Endothelial cell (in vitro differentiated cells): Measurements from ENCODE around the gene KCNK17. TPM values are rescaled to one million over a fixed set of nuclear protein-coding genes. Genes with fewer than 3 reads are reported as not detected.

Experiments used
- DNase-seq: peaks from one replicate; pipeline ENCODE4 v3.0.0; 2021; ENCODE audit warnings: low spot score
- H3K27ac Mint-ChIP-seq: one replicate; pipeline ENCODE4 v1.8.0; 2021; ENCODE audit warnings: mixed read lengths, inconsistent platforms; ENCODE audit not compliant: unreplicated experiment
- H3K27me3 Mint-ChIP-seq: one replicate; pipeline ENCODE4 v1.8.0; 2021; ENCODE audit warnings: mild to moderate bottlenecking, moderate library complexity, mixed read lengths, inconsistent platforms; ENCODE audit not compliant: unreplicated experiment
- H3K36me3 Mint-ChIP-seq: one replicate; pipeline ENCODE4 v1.8.0; 2021; ENCODE audit warnings: mild to moderate bottlenecking, low read depth, mixed read lengths, inconsistent platforms; ENCODE audit not compliant: unreplicated experiment
- H3K4me1 Mint-ChIP-seq: one replicate; pipeline ENCODE4 v1.8.0; 2021; ENCODE audit warnings: mild to moderate bottlenecking, mixed read lengths, inconsistent platforms; ENCODE audit not compliant: unreplicated experiment
- H3K4me3 Mint-ChIP-seq: one replicate; pipeline ENCODE4 v1.8.0; 2021; ENCODE audit warnings: mild to moderate bottlenecking, mixed read lengths, inconsistent platforms; ENCODE audit not compliant: unreplicated experiment
- H3K9me3 Mint-ChIP-seq: one replicate; pipeline ENCODE4 v1.8.0; 2021; ENCODE audit warnings: mixed read lengths, inconsistent platforms; ENCODE audit not compliant: unreplicated experiment
- CTCF ChIP-seq: fragments of 200-600 bp; sonication (generic); IDR thresholded peaks from one replicate; pipeline ENCODE4 v1.5.0; 2021; ENCODE audit warnings: antibody characterized with exemption; ENCODE audit not compliant: unreplicated experiment
- total RNA-seq: library from RNA; stranded (reverse); fragmentation: NEBNext Ultra II Directional; extraction: Animal tissue kit (Norgen Biotek cat#: 25700); gene quantifications from one replicate; pipeline ENCODE4 v1.2.1, GENCODE V29; 2021; ENCODE audit not compliant: unreplicated experiment

The KCNK17 gene
- total RNA-seq, 1 donor from 2014 or later: 180 TPM

GRCh38 chr6:39342692-39343395, 28.6 kb upstream of the KCNK17 start:
- no peak for DNase-seq
- no peak for TF ChIP-seq CTCF
- peaks cover 7% of the 10 kb centered on the region for H3K36me3 Mint-ChIP-seq
- no peaks in the 10 kb centered on the region for H3K9me3 Mint-ChIP-seq
- peak overlapping the region; percentile 85 for H3K27ac Mint-ChIP-seq
- peaks cover 8% of the 10 kb centered on the region for H3K27me3 Mint-ChIP-seq
- H3K4me3 Mint-ChIP-seq: no peak overlapping the region
- peaks cover 52% of the 10 kb centered on the region for H3K4me1 Mint-ChIP-seq

GRCh38 chr6:39341937-39342336, 27.7 kb upstream of the KCNK17 start:
- Mint-ChIP-seq H3K4me1 (peaks cover 54% of the 10 kb centered on the region), H3K4me3 (no peak overlapping the region), H3K36me3 (peaks cover 7% of the 10 kb centered on the region), H3K27me3 (peaks cover 8% of the 10 kb centered on the region), H3K27ac (no peak overlapping the region), H3K9me3 (no peaks in the 10 kb centered on the region)
- DNase-seq: no peak
- TF ChIP-seq CTCF: no peak

GRCh38 chr6:39341352-39341751, 27.1 kb upstream of the KCNK17 start:
- no peaks in the 10 kb centered on the region for H3K9me3 Mint-ChIP-seq
- no peak for DNase-seq
- no peak overlapping the region for H3K27ac Mint-ChIP-seq
- no peak overlapping the region for H3K4me3 Mint-ChIP-seq
- H3K36me3 Mint-ChIP-seq: peaks cover 7% of the 10 kb centered on the region
- peaks cover 8% of the 10 kb centered on the region for H3K27me3 Mint-ChIP-seq
- no peak for TF ChIP-seq CTCF
- H3K4me1 Mint-ChIP-seq: peaks cover 59% of the 10 kb centered on the region

- no peak for DNase-seq
These were observed 25.8 kb upstream of the KCNK17 start for GRCh38 chr6:39339868-39340550.

More at GRCh38 chr6:39339868-39340550, 25.8 kb upstream of the KCNK17 start:
- H3K27ac Mint-ChIP-seq: no peak overlapping the region
- no peaks in the 10 kb centered on the region for H3K9me3 Mint-ChIP-seq
- peaks cover 7% of the 10 kb centered on the region for H3K36me3 Mint-ChIP-seq
- H3K4me3 Mint-ChIP-seq: no peak overlapping the region
- peaks cover 58% of the 10 kb centered on the region for H3K4me1 Mint-ChIP-seq
- TF ChIP-seq CTCF: no peak
- peaks cover 5% of the 10 kb centered on the region for H3K27me3 Mint-ChIP-seq
